Nasal cavity respiratory epithelium epithelial cell of viscerocranial mucosa (primary cell): ENCODE data around the gene PRAMEF14. TPM values are rescaled to one million over a fixed set of nuclear protein-coding genes. Genes with fewer than 3 reads are reported as not detected.

Source experiments
- total RNA-seq: library from RNA; depleted of rRNA; stranded (reverse); fragments of >200 nt; gene quantifications from 2 replicates; pipeline ENCODE4 v1.2.3, GENCODE V29; 2014

Gene PRAMEF14, protein sequence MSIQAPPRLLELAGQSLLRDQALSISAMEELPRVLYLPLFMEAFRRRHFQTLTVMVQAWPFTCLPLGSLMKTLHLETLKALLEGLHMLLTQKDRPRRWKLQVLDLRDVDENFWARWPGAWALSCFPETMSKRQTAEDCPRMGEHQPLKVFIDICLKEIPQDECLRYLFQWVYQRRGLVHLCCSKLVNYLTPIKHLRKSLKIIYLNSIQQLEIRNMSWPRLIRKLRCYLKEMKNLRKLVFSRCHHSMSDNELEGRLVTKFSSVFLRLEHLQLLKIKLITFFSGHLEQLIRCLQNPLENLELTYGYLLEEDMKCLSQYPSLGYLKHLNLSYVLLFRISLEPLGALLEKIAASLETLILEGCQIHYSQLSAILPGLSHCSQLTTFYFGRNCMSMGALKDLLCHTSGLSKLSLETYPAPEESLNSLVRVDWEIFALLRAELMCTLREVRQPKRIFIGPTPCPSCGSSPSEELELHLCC
- not detected in 2 replicates for total RNA-seq

DNA sequence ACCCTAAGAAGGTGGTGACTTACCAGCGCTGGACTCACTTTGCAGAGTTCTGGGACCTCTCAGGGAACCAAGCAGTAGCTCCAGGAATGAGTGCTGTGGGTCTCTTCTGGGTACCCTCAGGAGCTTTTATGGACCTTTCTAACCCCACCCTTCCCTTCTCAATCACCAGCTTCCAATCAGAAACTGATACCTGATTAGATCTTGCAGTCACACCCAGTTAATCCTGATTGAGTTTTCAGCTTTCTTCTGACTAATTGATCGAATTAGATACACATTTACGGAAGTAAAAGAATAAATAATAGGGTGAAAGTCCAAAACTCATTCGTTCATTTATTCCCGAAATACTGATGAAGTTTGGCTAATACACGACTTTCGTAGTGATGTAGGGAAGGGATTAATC lies at the start of gene PRAMEF14:
TSS of gene PRAMEF14 (minus strand) at position 101 of the 400 bp plus-strand sequence. CDS start 1,820 bp downstream, outside the sequence.

DNA sequence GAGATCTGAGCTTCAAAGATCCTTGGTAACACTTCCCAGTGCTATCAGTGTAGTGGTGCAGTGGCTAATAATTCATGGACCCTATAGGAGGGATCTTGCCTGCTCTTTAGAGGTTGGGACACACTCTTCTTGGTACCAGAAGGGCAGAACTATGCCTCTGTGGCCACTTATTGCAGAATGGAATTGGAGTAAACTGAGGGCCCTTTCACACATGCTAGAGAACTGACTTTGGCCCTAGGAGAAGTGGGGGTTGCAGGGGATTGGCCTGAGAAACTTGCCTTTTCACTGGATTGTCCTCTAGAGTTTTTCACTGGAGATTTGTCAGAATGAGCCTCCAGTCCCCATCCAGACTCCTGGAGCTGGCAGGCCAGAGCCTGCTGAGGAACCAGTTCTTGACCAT lies 42.4 kb upstream of the PRAMEF14 start, which contains the start of gene PRAMEF17:
TSS of gene PRAMEF17 (plus strand) at position 301 of the 400 bp plus-strand sequence. CDS start at position 327, 26 bp downstream.

DNA sequence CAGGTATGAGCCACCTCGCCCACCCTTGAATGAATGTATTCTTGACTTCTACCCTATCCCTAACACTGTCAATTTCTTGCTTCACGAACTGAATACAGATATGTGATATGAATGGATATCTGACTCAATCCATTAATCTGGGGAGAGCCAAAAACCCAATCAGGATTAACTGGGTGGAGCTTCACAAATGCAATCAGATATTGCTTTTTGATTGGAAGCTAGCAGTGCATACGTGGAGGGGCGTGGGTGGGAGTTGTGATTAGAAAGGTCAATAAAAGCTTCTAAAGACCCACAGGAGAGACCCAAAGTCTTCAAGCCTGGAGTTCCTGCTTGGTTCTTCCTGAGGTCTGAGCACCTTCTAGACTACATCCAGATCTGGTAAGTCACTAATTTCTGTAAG lies 31.7 kb downstream of the PRAMEF14 start, which contains the start of gene PRAMEF15:
TSS of gene PRAMEF15 (plus strand) at position 301 of the 400 bp plus-strand sequence. CDS start 2,827 bp downstream, outside the sequence.

DNA sequence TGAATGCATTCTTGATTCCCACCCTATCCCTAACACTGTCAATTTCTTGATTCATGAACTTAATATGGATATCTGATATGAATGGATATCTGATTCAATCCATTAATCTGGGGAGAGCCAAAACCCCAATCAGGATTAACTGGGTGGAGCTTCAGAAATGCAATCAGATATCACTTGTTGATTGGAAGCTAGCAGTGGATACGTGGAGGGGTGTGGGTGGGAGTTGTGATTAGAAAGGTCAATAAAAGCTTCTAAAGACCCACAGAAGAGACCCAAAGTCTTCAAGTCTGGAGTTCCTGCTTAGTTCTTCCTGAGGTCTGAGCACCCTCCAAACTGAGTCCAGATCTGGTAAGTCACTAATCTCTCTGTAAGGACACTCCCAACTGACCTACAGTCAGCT lies 43.7 kb downstream of the PRAMEF14 start, which contains the start of gene PRAMEF33:
TSS of gene PRAMEF33 (plus strand) at position 301 of the 400 bp plus-strand sequence. CDS start 2,416 bp downstream, outside the sequence.

Other genes with a start within 250 kb of the PRAMEF14 start
- gene HNRNPCL2, start 230.3 kb downstream of the PRAMEF14 start, total RNA-seq = not detected in 2 replicates
- gene PRAMEF26, start 191.1 kb downstream of the PRAMEF14 start, total RNA-seq = not detected in 2 replicates
- gene HNRNPCL4, start 181.5 kb downstream of the PRAMEF14 start, total RNA-seq = not detected in 2 replicates
- not detected in 2 replicates for gene PRAMEF9, start 175.3 kb downstream of the PRAMEF14 start, total RNA-seq
- not detected in 2 replicates for gene PRAMEF13, start 145.7 kb downstream of the PRAMEF14 start, total RNA-seq
- not detected in 2 replicates for gene PRAMEF18, start 121.0 kb downstream of the PRAMEF14 start, total RNA-seq
- not detected in 2 replicates for gene PRAMEF5, start 92.9 kb downstream of the PRAMEF14 start, total RNA-seq
- not detected in 2 replicates for gene PRAMEF8, start 62.0 kb downstream of the PRAMEF14 start, total RNA-seq
- not detected in 2 replicates for gene PRAMEF33, start 43.6 kb downstream of the PRAMEF14 start, total RNA-seq
- gene PRAMEF15, start 31.6 kb downstream of the PRAMEF14 start, total RNA-seq = not detected in 2 replicates
- not detected in 2 replicates for gene PRAMEF19, start 24.8 kb upstream of the PRAMEF14 start, total RNA-seq
- not detected in 2 replicates for gene PRAMEF17, start 42.5 kb upstream of the PRAMEF14 start, total RNA-seq
- gene PRAMEF20, start 63.3 kb upstream of the PRAMEF14 start, total RNA-seq = not detected in 2 replicates
- gene LRRC38, start 166.9 kb upstream of the PRAMEF14 start, total RNA-seq = not detected in 2 replicates
- gene PDPN, start 236.7 kb upstream of the PRAMEF14 start, total RNA-seq = 3.1 and 12.1 TPM in 2 replicates